NCI-H1105 treated with DMSO at 0.1 percent for 48 hours (cell line): Measurements from ENCODE around the gene AGTRAP.

Experiments
- DNase-seq: peaks from one replicate; lab custom pipeline; 2025; lab: John Stamatoyannopoulos, UW

AGTRAP gene

GRCh38 chr1:11706292-11706691, 29.6 kb upstream of the AGTRAP start:
- DNase-seq, result no peak

GRCh38 chr1:11707621-11708276, 28.2 kb upstream of the AGTRAP start:
- DNase-seq, result peak; percentile 91

- DNase-seq, result no peak
Observed at GRCh38 chr1:11708554-11709350, 27.2 kb upstream of the AGTRAP start.

- DNase-seq, result no peak
Observed at GRCh38 chr1:11711490-11711889, 24.4 kb upstream of the AGTRAP start.

- DNase-seq, result no peak
Observed at GRCh38 chr1:11712285-11712684, 23.7 kb upstream of the AGTRAP start.

- DNase-seq, result no peak
Observed at GRCh38 chr1:11713095-11713494, 22.8 kb upstream of the AGTRAP start.

GRCh38 chr1:11714831-11715575, 20.9 kb upstream of the AGTRAP start:
- DNase-seq, result no peak

- DNase-seq, result peak; percentile 47
Observed at GRCh38 chr1:11719313-11720032, 16.5 kb upstream of the AGTRAP start.

GRCh38 chr1:11720033-11720376, 15.9 kb upstream of the AGTRAP start:
- DNase-seq, result no peak

- no peak for DNase-seq
Observed at GRCh38 chr1:11720525-11720924, 15.4 kb upstream of the AGTRAP start.

- no peak for DNase-seq
Observed at GRCh38 chr1:11721311-11721710, 14.6 kb upstream of the AGTRAP start.

GRCh38 chr1:11722538-11722937, 13.4 kb upstream of the AGTRAP start:
- no peak for DNase-seq

GRCh38 chr1:11725616-11726015, 10.3 kb upstream of the AGTRAP start:
- no peak for DNase-seq

GRCh38 chr1:11727119-11727518, 8.8 kb upstream of the AGTRAP start:
- no peak for DNase-seq

GRCh38 chr1:11728126-11728806, 7.7 kb upstream of the AGTRAP start:
- no peak for DNase-seq

GRCh38 chr1:11729155-11729497, 6.8 kb upstream of the AGTRAP start:
- DNase-seq, result no peak

GRCh38 chr1:11729498-11730428, 6.2 kb upstream of the AGTRAP start:
- no peak for DNase-seq

GRCh38 chr1:11730429-11730891, 5.5 kb upstream of the AGTRAP start:
- DNase-seq, result no peak

- peak; percentile 74 for DNase-seq
Observed at GRCh38 chr1:11731691-11732283, 4.1 kb upstream of the AGTRAP start.

- no peak for DNase-seq
Observed at GRCh38 chr1:11733306-11733705, 2.6 kb upstream of the AGTRAP start.
